MM.1S (cell line): ENCODE results near the gene SDK1.

ENCODE experiments used
- DNase-seq: peaks from one replicate; pipeline ENCODE4 v3.0.0-alpha.2; 2015
- H2AFZ ChIP-seq: fragments of 300-600 bp; sonication (generic); 2 replicates; pipeline ENCODE4 v1.6.0; 2016; ENCODE audit warnings: antibody characterized with exemption, low read length
- H3F3A ChIP-seq: fragments of 300-600 bp; sonication (generic); 2 replicates; pipeline ENCODE4 v1.6.1; 2016; ENCODE audit warnings: mild to moderate bottlenecking, antibody characterized with exemption, low read length, moderate library complexity, mixed read lengths; ENCODE audit not compliant: insufficient read depth
- H3K27ac ChIP-seq: fragments of 300-600 bp; sonication (generic); 2 replicates; pipeline ENCODE4 v1.5.1; 2016; ENCODE audit warnings: mild to moderate bottlenecking, low read length
- H3K27me3 ChIP-seq: fragments of 300-600 bp; sonication (generic); replicated peaks from 2 replicates; pipeline ENCODE4 v1.6.0; 2016; ENCODE audit warnings: low read length; ENCODE audit not compliant: insufficient read depth
- H3K36me3 ChIP-seq: fragments of 300-600 bp; sonication (generic); replicated peaks from 2 replicates; pipeline ENCODE4 v1.6.1; 2016; ENCODE audit warnings: mild to moderate bottlenecking, low read length, mixed read lengths; ENCODE audit not compliant: insufficient read depth
- H3K4me1 ChIP-seq: fragments of 300-600 bp; sonication (generic); 2 replicates; pipeline ENCODE4 v1.6.1; 2016; ENCODE audit warnings: low read length, mixed read lengths
- H3K4me2 ChIP-seq: fragments of 300-600 bp; sonication (generic); 2 replicates; pipeline ENCODE4 v1.6.0; 2016; ENCODE audit warnings: low read depth, low read length
- H3K4me3 ChIP-seq: fragments of 300-600 bp; sonication (generic); 2 replicates; pipeline ENCODE4 v1.5.1; 2016; ENCODE audit warnings: low read length, mixed read lengths
- H3K79me2 ChIP-seq: fragments of 300-600 bp; sonication (generic); 2 replicates; pipeline ENCODE4 v1.6.1; 2016; ENCODE audit warnings: mixed run types, low read length, mixed read lengths
- H3K9ac ChIP-seq: fragments of 300-600 bp; sonication (generic); 2 replicates; pipeline ENCODE4 v1.6.1; 2016; ENCODE audit warnings: low read length, mixed read lengths
- H3K9me2 ChIP-seq: fragments of 300-600 bp; sonication (generic); replicated peaks from 2 replicates; pipeline ENCODE4 v1.6.1; 2016; ENCODE audit warnings: mild to moderate bottlenecking, low read length, mixed read lengths; ENCODE audit not compliant: insufficient read depth
- H3K9me3 ChIP-seq: fragments of 300-600 bp; sonication (generic); replicated peaks from 2 replicates; pipeline ENCODE4 v1.6.1; 2016; ENCODE audit warnings: mild to moderate bottlenecking, low read length, mixed read lengths; ENCODE audit not compliant: insufficient read depth
- H4K20me1 ChIP-seq: fragments of 300-600 bp; sonication (generic); 2 replicates; pipeline ENCODE4 v1.6.1; 2016; ENCODE audit warnings: mild to moderate bottlenecking, low read length, moderate library complexity, mixed read lengths; ENCODE audit not compliant: insufficient read depth
- CTCF ChIP-seq: fragments of 300-600 bp; sonication (generic); IDR thresholded peaks from 2 replicates; pipeline ENCODE4 v1.5.1; 2016; ENCODE audit warnings: antibody characterized with exemption, low read length, mixed read lengths
- EZH2 ChIP-seq: fragments of 300-600 bp; sonication (generic); optimal IDR thresholded peaks from 2 replicates; pipeline ENCODE3; 2017; ENCODE audit warnings: low read depth, mild to moderate bottlenecking, antibody characterized with exemption, low read length, mixed read lengths
- EZH2phosphoT487 ChIP-seq: fragments of 300-600 bp; sonication (generic); IDR thresholded peaks from 2 replicates; pipeline ENCODE4 v1.6.1; 2018; ENCODE audit warnings: antibody characterized with exemption, low read length

SDK1 gene

GRCh38 chr7:4078580-4078979 is 777.5 kb downstream of the SDK1 start:
- no peak for TF ChIP-seq CTCF
- TF ChIP-seq EZH2: no peak
- no peak for TF ChIP-seq EZH2phosphoT487
- H3K27ac ChIP-seq: no peak overlapping the region
- no peaks in the 10 kb centered on the region for H4K20me1 ChIP-seq
- H3F3A ChIP-seq: no peaks in the 10 kb centered on the region
- no peak overlapping the region for H3K4me2 ChIP-seq
- H3K4me3 ChIP-seq: no peak overlapping the region
- no peaks in the 10 kb centered on the region for H3K9me2 ChIP-seq
- H2AFZ ChIP-seq: no peak overlapping the region
- no peak for DNase-seq
- H3K79me2 ChIP-seq: no peaks in the 10 kb centered on the region
- H3K9ac ChIP-seq: no peak overlapping the region
- no peaks in the 10 kb centered on the region for H3K36me3 ChIP-seq
- no peaks in the 10 kb centered on the region for H3K27me3 ChIP-seq
- H3K4me1 ChIP-seq: no peaks in the 10 kb centered on the region
- no peaks in the 10 kb centered on the region for H3K9me3 ChIP-seq

- no peak for TF ChIP-seq EZH2phosphoT487
- TF ChIP-seq EZH2: no peak
- TF ChIP-seq CTCF: no peak
- no peak overlapping the region for H3K9ac ChIP-seq
- no peak overlapping the region for H3K27ac ChIP-seq
- H3K27me3 ChIP-seq: no peaks in the 10 kb centered on the region
- H3K9me2 ChIP-seq: no peaks in the 10 kb centered on the region
- H3K4me3 ChIP-seq: no peak overlapping the region
- no peaks in the 10 kb centered on the region for H3K4me1 ChIP-seq
- no peaks in the 10 kb centered on the region for H3K9me3 ChIP-seq
- H3K4me2 ChIP-seq: no peak overlapping the region
- no peaks in the 10 kb centered on the region for H3K79me2 ChIP-seq
- no peaks in the 10 kb centered on the region for H3F3A ChIP-seq
- H3K36me3 ChIP-seq: no peaks in the 10 kb centered on the region
- no peak for DNase-seq
- H2AFZ ChIP-seq: no peak overlapping the region
- H4K20me1 ChIP-seq: no peaks in the 10 kb centered on the region
These were observed 778.3 kb downstream of the SDK1 start for GRCh38 chr7:4079366-4079765.

GRCh38 chr7:4079956-4080355 is 778.9 kb downstream of the SDK1 start:
- no peaks in the 10 kb centered on the region for H3K9me3 ChIP-seq
- no peaks in the 10 kb centered on the region for H3K27me3 ChIP-seq
- no peaks in the 10 kb centered on the region for H3K4me1 ChIP-seq
- no peaks in the 10 kb centered on the region for H3K79me2 ChIP-seq
- no peak overlapping the region for H2AFZ ChIP-seq
- no peak overlapping the region for H3K27ac ChIP-seq
- no peak overlapping the region for H3K4me2 ChIP-seq
- H3K36me3 ChIP-seq: no peaks in the 10 kb centered on the region
- H3K9ac ChIP-seq: no peak overlapping the region
- no peak for TF ChIP-seq CTCF
- no peak for TF ChIP-seq EZH2
- TF ChIP-seq EZH2phosphoT487: no peak
- H4K20me1 ChIP-seq: no peaks in the 10 kb centered on the region
- H3K4me3 ChIP-seq: no peak overlapping the region
- no peak for DNase-seq
- no peaks in the 10 kb centered on the region for H3F3A ChIP-seq
- no peaks in the 10 kb centered on the region for H3K9me2 ChIP-seq
